Body of pancreas (tissue), 4 donors: Measurements from ENCODE around the gene H6PD. TPM values are rescaled to one million over a fixed set of nuclear protein-coding genes. Genes with fewer than 3 reads are reported as not detected.

ENCODE experiments used
- ATAC-seq: fragments of 150-250 bp; one replicate; pipeline ENCODE4 v1.9.1; 2016
- DNase-seq, 4 donors: peaks; one replicate each; pipeline ENCODE4 v3.0.0-alpha.2; 2019
- H3K27ac ChIP-seq, 4 donors: fragments of 200-600 bp; sonication (generic); 1 replicate in 3 of 4; 2 replicates in 1 of 4; pipeline versions ENCODE4 v1.5.1 to v1.6.1; 2016 to 2019; ENCODE audit warnings: mild to moderate bottlenecking in 1 of 4, mixed read lengths in 1 of 4, moderate library complexity in 1 of 4
- H3K27me3 ChIP-seq, 2 donors: fragments of 200-600 bp; sonication (generic); one replicate each; pipeline ENCODE4 v1.6.0; 2016; ENCODE audit warnings: mild to moderate bottlenecking in 1 of 2
- H3K36me3 ChIP-seq, 2 donors: fragments of 200-600 bp; sonication (generic); replicated peaks in 1 of 2; 2 replicates each; pipeline ENCODE4 v1.5.1; 2016; ENCODE audit warnings: low read depth in 2 of 2; ENCODE audit not compliant: insufficient read depth in 1 of 2
- H3K4me1 ChIP-seq: fragments of 200-600 bp; sonication (generic); one replicate; pipeline ENCODE4 v1.6.0; 2016
- H3K4me3 ChIP-seq, 2 donors: fragments of 200-600 bp; sonication (generic); 1 replicate in 1 of 2; 2 replicates in 1 of 2; pipeline ENCODE4 v1.5.1; 2016 to 2019
- H3K9me3 ChIP-seq, 3 donors: fragments of 200-600 bp; sonication (generic); 1 replicate in 2 of 3; 2 replicates in 1 of 3; pipeline ENCODE4 v1.5.1; 2016
- CTCF ChIP-seq, 7 experiments: fragments of 450-650 bp in 4 of 7; fragments of 200-600 bp in 3 of 7; sonication (generic) in 3 of 7; IDR thresholded peaks; one replicate each; pipeline ENCODE4 v1.5.1; 2016 to 2019; ENCODE audit warnings: antibody characterized with exemption in 7 of 7
- POLR2A ChIP-seq, 3 donors: fragments of 450-650 bp; IDR thresholded peaks; one replicate each; pipeline ENCODE4 v1.6.1; 2016; ENCODE audit warnings: antibody characterized with exemption in 3 of 3, mild to moderate bottlenecking in 2 of 3
- WGBS, 2 donors: methylation state at CpG; one replicate each; pipeline ENCODE4 v1.1.5; 2017; 5-methylcytosine and 5-hydroxymethylcytosine counted together
- intact Hi-C: fragments of 100-400 bp; cut with DNase I; formaldehyde crosslinking; loops from one replicate; pipeline ENCODE4 v1.15.1; 2023
- total RNA-seq, 2 donors: library from RNA; depleted of rRNA; stranded (reverse); fragments of >200 nt; gene quantifications; one replicate each; pipeline ENCODE4 v1.1.0, GENCODE V29; 2016

The H6PD gene
- total RNA-seq, 2 donors from 2014 or later: 24.1 to 35.6 TPM

GRCh38 chr1:9319789-9320519, 85.4 kb downstream of the H6PD start:
- 82 to 85% methylated on average over 16 to 19 of the region's 21 CpGs for WGBS, 2 donors
- no peak overlapping the region for H3K27ac ChIP-seq
- no peaks in the 10 kb centered on the region for H3K36me3 ChIP-seq
- DNase-seq (no peak), ATAC-seq (no peak)
- H3K4me1 ChIP-seq: peaks cover 34% of the 10 kb centered on the region
- H3K9me3 ChIP-seq: no peaks in the 10 kb centered on the region
- H3K27me3 ChIP-seq: no peaks in the 10 kb centered on the region
- intact Hi-C loops: no loop called here
- no peak overlapping the region for H3K4me3 ChIP-seq
- TF ChIP-seq POLR2A (IDR thresholded peaks at IDR 0.05) (no peak), CTCF (IDR thresholded peaks at IDR 0.05) (no peak)

Other genes with a start within 250 kb of the H6PD start
- not detected for gene SLC2A7, start 208.4 kb upstream of the H6PD start, total RNA-seq
- under 1 TPM; under 0.01 to 0.26 TPM for gene SLC2A5, start 165.1 kb upstream of the H6PD start, total RNA-seq
- gene GPR157, start 105.7 kb upstream of the H6PD start, total RNA-seq: 10 to 100 TPM in 1 of 2 donors, 1 to 10 TPM in 1; 6.0 to 13.5 TPM
- gene SPSB1, start 58.1 kb downstream of the H6PD start, total RNA-seq: 10 to 100 TPM; 14.5 to 16.5 TPM